GM03348 (cell line): Measurements from ENCODE around the gene DOK1.

Experiments
- DNase-seq: peaks from one replicate; pipeline ENCODE4 v3.0.0; 2012; ENCODE audit warnings: low spot score

The DOK1 gene

DNA sequence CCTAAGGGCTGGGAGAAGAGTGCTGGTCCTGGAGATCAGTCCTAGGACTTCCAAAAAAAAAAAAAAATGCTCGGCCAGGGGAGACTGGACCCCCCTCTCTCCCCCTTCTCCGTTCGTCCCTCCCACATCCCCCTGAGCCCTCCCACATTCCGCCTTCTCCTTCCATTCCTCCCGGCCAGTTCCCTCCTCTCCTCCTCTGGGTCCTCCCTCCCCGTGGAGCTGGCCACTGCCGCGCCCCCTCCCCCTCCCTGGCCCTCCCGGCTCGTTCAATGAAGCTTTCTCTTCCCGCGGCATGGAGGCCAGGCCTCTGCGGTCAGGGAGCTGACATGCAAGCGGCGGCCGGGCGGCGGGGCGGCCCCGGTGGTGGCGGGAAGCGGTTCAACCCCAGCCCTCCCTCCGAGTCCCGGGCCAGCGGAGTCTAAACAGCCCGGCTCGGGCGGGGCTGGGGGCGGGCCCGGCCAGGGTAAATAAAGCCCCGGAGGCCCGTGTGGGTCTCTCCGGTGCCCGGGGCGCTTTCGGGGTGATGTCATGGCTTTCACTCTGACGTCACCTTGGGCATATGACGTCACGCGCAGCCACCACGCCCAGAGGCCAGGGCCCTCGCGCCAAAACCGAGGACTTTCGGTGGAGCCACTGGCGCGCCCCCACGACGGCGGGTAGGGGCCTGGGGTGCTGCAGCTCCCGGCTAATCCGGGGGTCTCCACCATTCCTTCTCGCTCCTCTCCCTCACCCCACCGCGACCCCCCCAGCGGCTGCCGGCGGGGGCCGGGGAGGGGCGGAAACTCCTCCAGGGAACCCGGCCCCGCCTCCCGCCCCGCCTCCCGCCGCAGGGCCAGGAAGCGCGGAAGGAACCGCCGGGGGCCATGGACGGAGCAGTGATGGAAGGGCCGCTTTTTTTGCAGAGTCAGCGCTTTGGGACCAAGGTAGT lies at the start of gene DOK1, which contains the start of gene LOXL3:
Gene DOK1 (plus strand): TSS at position 829 of the 928 bp plus-strand sequence. CDS start 35 bp downstream, at position 864.
Gene LOXL3 (minus strand): TSS at position 51 of the 928 bp plus-strand sequence. CDS start 1,308 bp downstream, outside the sequence.
- peak; percentile 95 for DNase-seq

DNA sequence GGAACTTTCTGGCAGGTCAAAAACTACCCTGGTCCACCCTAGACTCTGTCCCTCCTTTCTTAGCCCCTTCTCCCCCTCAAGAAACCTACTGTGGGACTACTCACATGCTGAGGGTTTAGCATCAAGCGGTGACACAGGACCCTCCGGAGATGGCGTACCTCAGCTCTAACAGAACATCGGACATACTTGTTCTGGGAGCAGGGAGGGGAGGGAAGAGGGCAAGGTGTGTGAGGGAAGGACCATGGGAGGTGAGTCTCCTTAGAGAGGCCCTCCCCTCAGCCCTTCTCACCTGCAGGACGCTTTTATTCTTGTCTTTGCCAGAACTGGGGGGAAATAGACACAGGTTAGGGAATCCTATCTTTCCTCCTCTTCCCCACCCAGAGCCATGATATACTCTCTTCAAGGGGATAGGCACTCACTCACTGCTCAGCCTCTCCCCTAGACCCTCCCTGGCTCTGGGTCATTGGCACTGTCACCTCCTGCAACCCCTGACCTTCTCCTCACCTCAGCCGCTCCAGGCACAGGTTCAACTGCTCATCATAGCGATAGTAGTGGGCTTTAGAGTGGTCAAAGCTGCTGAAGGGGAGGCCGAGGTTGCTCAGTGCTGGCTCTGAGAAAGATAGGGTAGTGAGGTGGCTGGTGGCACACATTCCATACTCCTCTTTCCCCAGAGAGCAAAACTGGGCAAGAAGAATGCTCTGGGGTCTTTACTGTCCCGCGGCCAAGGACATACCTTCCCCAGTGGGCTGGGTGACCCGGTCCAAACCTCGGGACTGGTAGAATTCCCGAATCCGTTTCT lies 48.9 kb upstream of the DOK1 start:
- DNase-seq, result no peak

DNA sequence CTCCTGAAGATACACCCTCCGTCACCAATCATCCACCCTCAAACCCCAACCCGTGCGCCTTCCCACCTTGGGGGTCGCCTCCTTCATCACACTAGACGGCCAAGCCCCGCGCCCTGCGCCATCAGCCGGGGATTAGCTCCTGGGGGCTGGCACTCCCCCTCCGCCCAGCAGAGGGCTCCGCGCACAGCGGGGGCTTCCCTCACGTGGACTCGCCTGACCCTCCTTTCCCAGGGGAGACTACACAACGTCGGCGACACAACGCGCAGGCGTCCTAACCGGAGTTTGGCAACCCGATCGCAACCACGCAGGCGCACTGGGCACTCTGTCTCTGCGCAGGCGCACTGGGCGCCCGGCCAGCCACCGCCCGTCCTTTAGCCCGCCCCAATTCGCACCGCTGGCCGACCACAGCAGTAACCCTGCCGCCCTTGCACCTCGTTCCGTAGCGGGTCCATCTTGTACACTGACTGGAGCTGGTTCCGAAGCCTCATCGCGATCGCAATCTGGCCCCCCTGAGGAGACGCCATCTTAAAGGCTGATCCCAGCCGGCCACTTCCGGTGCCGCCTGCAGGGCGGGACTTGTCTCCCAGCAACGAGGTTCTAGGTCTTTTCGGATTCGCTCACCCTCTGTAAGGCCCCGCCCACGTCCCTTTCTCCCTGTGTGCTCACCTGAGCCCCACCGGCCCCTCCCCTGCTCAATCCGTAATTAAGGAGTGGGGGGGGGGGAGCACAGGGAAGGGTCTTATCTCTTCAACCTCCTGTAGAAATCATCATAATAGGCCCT lies 47.2 kb upstream of the DOK1 start, which contains the start of gene PCGF1:
Gene PCGF1 (minus strand): TSS at position 551 of the 781 bp plus-strand sequence. CDS start 27 bp downstream, at position 524.
- peak; percentile 98 for DNase-seq

DNA sequence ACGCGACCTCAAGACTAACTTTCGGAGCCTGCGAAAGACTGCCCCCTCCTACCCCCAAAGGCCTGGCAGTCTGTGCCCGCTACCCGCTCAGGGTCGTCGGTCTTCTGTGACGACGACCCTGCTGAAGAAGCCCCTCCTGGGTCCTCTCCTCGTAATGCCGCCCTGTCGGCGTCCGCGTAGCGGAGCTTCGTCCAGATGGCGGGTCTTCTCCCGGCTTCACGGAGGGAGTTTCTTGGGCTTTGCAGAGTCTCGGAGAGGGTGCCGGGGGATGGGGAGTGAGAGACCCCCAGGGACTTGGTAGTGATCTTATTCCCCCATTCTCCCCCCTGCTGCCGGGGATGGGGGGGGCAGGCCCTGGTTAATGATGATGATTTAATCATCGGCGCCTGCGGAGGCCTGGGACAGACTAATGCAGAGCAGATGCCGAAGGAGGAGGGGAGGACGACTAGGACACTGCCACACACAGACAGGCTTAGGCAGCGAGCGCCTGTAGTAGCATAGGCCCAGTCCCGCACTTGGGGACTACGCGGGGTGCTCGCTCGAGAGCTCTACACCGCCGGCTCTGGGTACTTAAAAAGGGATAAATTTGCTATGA lies 46.5 kb upstream of the DOK1 start:
- peak; percentile 81 for DNase-seq

DNA sequence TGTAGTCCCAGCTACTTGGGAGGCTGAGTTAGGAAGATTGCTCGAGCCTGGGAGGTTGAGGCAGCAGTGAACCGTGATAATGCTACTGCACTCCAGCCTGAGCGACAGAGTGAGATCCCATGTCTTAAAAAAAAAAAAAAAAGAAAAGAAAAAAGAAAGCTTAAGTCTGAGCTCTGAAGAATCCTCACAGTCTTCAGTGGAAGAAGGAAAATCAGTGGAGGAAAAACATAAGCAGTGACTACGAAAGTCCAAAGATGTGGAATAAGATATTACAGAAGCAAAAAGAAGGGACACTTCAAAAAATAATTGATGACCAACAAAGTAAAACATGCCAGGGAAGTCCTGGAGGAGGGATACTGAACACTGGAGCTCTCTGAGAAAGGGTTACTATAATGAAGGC lies 44.2 kb upstream of the DOK1 start:
- no peak for DNase-seq

DNA sequence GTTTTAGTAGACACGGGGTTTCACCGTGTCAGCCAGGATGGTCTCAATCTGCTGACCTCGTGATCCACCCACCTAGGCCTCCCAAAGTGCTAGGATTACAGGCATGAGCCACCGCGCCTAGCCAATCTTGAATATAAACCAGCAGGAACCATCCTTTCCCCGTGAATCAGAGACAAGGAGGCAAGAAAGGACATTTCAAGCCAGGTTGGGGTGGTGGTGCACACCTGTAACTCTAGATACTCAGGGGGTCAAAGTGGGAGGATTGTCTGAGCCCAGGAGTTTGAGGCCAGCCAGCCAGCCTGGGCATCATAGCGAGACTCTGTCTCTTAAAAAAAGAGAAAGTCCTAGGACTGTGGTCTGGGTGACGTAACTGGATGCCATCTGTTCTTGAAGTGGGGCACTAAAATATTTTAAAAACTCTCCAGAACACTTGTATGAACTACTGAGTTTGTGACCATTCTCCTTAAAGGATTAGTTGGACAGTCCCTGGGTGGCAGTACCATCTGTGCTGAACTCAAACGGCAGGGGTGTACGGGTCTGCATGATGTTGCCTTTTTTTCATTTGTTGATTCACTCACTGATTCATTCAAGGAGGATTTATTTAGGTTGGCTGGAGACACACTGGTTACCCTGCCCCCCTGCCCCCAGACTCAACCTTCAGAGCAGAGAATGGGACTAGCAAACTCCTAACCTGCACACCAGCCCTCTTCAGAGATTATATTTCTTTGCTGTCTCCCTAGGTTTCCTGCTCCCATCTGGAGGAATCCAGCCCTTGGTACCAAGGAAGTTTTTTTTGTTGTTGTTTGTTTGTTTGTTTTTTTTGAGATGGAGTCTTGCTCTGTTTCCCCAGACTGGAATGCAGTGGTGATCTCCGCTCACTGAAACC lies 43.2 kb upstream of the DOK1 start:
- DNase-seq, result no peak

DNA sequence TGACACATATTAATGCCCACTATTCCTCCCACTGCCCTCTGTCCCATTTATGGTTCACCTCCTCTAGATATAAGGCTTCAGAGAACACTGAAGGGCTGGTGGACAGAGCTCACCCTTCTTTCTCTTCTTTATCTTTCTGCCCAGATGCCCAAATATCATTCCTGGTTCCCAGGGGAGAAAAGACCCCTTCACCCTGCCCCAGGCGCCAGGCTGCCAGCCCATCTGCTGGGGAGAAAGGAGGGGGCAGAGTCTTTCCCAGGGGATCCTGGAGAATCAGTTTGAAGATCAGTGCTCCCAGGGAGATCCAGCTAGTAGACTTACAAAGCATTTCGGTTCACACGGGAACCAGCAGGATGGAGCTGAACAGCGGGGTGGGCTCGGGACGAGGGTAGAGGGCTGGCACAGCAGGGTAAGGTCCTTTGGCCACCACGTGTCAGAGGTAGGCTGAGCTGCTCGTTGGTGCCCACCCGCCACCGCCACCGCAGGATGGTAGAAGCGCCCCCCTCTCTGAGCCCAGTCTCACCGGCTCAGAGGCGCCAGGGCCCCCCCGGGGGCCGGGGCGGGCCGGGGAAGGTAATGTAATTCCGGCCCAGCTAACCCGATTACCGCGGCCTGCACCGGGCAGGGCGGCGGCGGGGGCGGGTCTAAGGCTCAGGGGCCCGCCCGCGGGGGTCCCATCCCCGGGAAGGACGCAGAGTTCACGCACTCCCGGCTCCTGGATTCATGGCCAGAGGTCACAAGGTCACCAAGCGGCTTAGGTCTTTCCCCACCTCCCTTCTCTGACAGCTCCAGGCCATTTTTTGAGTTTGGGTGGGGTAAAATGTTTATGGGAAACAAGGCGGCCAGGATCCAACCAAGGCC lies 41.5 kb upstream of the DOK1 start:
- no peak for DNase-seq

DNA sequence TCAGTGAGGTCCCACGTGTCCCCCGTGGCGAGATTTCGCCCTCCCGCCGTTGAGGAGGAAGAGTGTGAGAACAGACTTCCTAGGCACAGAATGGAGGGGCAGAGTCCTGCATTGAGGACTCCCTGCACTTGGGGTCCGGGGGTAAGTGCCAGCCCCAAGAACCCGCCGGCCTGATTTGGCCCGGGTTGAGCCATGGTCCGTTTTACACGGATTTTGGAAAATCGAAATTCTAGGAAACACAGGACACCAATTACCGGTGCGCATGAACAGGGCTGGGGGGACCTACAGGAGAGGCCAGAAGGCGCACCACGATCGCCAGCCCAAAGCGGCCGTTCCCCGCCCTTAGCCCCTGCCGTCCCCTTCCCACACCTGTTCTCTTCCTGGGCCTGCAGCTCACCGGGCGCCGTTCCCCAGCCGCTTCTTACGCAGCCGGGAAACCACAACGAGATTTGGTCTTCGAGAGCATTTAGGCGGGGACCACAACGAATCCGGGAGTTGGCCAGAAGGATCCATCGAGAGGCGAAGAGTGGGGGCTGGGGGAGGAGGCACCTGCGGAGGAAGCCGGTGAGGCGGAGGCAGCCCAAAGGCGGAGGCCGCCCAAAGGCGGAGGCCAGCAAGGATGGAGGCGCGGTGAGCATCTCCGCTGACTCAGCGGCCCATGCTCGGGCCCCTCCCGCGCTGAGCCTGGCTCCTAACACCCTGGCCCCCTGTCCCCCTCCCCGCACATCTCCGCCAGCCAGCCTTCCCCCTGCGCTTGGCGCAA lies 40.7 kb upstream of the DOK1 start:
- peak; percentile 19 for DNase-seq

DNA sequence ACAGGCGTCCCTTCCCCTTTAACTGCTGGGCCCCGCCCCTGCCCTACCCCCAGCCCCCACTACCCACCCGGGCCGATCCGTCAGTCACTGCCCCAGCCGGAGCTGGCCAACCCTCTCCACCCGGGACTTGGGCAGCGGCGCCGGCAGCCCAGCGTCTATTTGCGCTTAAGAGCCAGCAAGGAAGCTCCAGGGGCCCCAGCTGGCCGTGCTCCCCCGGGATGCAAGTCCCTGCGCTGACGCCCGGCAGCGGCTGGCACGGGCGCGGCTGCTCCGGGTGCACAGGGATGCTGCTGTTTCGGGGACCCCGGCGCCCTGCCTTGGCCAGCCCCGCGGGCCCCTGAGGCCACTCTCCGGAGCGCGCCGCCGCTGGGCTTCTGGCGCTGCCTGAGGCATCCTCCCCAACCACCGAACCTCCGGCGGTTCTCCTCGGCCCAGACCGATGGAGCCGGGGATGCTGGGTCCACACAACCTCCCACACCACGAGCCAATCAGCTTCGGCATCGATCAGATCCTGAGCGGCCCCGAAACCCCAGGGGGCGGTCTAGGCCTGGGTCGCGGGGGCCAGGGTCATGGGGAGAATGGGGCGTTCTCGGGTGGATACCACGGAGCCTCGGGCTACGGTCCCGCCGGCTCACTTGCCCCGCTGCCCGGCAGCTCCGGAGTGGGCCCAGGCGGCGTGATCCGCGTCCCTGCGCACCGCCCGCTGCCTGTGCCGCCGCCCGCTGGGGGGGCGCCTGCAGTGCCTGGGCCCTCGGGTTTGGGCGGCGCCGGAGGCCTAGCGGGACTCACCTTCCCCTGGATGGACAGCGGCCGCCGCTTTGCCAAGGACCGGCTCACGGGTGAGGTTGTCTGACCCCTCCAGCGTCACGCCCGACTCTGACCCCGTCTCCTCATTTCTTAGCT lies 39.9 kb upstream of the DOK1 start, which contains the start of gene TLX2:
Gene TLX2 (plus strand): TSS at position 83 of the 903 bp plus-strand sequence. CDS start 357 bp downstream, at position 440.
- peak; percentile 23 for DNase-seq

DNA sequence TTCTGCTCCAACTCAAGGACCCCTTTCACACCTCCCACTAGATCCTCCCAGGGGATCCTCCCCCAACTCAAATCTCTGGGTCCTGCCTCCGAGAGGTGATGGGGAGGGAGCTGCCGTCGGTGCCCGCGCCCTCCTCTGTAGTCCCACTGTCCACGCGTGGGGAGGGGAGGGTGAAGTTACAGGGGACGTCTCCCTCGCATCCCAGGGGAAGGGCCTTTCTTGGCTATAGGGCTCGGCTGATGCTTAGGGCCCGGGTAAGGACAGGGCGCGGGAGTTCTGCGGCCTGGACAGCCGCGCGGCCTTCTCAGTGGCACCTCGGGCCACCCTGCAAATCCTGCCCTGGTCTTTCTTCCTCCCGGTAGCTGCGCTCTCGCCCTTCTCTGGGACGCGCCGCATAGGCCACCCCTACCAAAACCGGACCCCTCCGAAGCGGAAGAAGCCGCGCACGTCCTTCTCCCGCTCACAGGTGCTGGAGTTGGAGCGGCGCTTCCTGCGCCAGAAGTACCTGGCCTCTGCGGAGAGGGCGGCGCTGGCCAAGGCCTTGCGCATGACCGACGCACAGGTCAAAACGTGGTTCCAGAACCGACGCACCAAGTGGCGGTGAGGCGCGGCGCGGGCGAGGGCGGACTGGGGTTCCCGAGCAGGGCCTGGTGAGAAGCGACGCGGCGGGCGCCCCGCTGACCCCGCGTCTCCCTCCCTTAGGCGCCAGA lies 39.1 kb upstream of the DOK1 start:
- DNase-seq, result no peak

DNA sequence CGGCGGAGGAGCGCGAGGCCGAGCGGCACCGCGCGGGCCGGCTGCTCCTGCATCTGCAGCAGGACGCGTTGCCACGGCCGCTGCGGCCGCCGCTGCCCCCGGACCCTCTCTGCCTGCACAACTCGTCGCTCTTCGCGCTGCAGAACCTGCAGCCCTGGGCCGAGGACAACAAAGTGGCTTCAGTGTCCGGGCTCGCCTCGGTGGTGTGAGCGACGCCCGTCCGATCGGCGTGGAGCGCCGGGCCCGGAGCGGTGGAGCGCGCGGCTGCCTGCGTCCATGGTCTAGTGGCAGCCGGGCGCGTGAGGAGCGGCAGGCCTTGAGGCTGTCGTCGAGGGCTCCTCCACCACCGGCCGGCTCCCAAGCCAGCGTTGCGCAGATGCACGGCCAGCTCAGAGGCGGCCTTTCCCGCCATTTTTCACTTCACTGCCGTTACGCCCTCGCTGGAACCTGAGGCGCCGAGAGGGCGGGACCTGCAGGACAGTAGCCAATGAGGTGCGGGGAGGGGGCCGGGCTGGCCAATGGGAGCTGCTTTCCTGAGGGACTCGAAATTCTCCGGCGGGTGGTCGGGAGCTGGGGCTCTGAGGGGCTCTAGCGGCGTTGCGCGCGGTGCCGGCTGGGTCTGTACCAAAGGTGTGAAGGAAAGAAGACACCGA lies 38.4 kb upstream of the DOK1 start:
- peak; percentile 86 for DNase-seq

DNA sequence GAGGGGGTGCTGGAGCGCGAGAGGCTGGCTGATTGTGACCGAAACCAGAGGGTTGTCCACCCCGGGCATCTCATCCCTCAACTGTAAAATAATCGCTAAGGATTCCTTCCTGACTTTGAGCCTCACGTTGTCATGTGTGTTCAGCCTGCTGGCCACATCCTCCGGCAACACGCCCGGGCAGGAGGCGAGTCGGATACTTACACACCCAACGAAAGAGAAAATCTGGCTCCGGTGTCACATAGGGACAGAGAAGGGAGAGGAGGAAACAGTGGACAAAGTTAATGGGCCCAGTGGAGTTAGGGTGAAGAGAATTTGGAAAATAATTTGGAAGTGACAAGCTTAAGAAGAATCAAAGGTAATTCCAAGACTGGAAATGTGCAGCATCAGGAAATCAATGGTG lies 37.9 kb upstream of the DOK1 start:
- no peak for DNase-seq

DNA sequence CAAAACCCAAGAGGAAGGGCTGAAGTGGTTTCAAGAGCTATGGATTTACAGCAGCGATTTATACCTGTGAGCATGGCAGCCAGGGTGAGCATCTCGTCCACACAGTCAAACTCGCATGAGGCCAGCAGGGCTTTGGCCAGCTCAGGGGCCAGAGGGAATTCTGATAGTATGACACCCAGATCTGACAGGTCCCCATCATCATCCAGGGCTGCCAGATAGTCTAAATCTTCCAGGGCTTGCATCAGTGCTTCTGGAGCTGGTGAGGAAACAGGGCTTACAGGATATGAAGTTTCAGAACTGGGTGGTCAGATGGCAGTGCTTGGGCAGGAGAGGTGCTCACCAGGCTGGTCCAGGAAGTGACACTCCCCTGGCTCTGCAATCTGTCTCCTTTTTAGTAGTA lies 32.0 kb upstream of the DOK1 start:
- no peak for DNase-seq

DNA sequence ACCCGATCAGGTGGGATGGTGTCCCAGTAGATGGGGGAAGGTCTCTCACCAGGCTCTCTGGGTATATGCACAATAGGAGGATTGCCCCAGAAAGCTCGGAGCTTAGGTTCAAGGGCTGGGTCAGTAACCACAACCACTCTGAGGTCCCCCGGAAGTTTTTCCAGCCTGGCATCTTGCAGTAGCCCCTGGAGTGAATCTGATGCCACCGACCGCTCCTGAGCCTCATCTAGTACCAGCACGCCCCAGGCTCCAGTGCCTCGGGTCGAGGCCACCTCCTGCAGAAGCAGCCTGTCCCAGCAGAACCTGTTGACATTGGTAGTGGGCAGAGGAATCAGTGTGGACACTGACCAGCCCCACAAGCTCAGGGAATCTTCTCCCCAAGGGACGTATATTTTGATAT lies 30.5 kb upstream of the DOK1 start:
- DNase-seq, result no peak

DNA sequence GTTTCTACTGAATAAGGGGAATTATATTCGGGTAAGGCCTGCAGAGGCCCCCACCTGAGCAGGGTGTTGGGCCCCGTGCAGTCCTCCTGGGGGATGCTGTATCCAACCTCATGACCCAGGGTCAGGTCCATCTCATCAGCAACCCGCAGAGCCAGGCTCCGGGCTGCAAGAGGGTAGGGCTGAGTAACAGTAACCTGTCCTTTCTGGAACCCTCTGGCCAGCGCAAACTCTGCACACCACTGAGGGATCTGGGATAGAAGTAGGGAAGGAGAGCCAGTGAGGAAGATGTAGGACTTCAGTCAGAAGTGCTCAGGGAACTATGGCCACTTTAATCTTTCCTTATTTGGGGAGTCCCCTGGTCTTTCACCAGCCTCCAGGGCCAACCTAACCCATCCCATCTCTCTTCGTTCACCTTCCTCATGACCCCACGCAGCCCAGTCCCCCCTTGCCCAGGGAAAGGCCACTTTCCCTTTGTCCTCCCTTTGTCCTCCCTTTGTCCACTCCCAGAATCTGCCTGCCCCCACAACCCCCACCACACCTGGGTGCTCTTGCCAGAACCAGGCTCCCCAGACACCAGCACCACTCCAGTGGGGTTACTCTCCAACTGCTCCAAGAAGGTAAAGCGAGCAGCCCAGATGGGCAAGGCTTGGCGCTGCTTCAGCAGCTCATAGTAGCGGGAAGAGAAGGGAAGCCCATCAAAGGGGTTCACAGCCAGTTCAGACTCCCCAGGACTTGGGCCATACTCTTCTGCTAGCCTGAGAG lies 29.4 kb upstream of the DOK1 start:
- no peak for DNase-seq
